Measurements from ENCODE around the gene CDK5RAP3.
A peak's percentile ranks its signal among the peaks of the same experiment; 100 is the strongest.
"Not testable (repeated sequence)": the region's sequence is repeated elsewhere in the genome, so short reads cannot be mapped to it uniquely, and the experiment has no call there.

The CDK5RAP3 gene

GRCh38 chr17:47980541-47980940 is 9.6 kb downstream of the CDK5RAP3 start:
- no peak for TF ChIP-seq ZNF274 (IDR thresholded peaks at IDR 0.05; ENCODE audit: low read depth, low read length)
- TF ChIP-seq SUZ12 (IDR thresholded peaks at IDR 0.05; ENCODE audit: extremely low read depth, insufficient read depth, insufficient read length): no peak
- DNase-seq (ENCODE audit: low read depth, low spot score): no peak
- H3K36me3 ChIP-seq (ENCODE audit: insufficient read depth, insufficient read length, low read length): peaks cover 76% of the 10 kb centered on the region
- H3K4me1 ChIP-seq (ENCODE audit: insufficient read depth, insufficient read length): peaks cover 3% of the 10 kb centered on the region
- no peaks in the 10 kb centered on the region for H3K9me3 ChIP-seq (ENCODE audit: insufficient read depth, low read length)
- H3K9ac ChIP-seq (ENCODE audit: insufficient read length, low read depth): no peak overlapping the region
- H3K4me3 ChIP-seq (ENCODE audit: insufficient read length, low read depth): no peak overlapping the region
- no peaks in the 10 kb centered on the region for H3K27me3 ChIP-seq (ENCODE audit: insufficient read depth, insufficient read length)

- H3K4me3 ChIP-seq (ENCODE audit: insufficient read length, low read depth): no peak overlapping the region
- no peak overlapping the region for H3K9ac ChIP-seq (ENCODE audit: insufficient read length, low read depth)
- TF ChIP-seq SUZ12 (IDR thresholded peaks at IDR 0.05; ENCODE audit: extremely low read depth, insufficient read depth, insufficient read length) (no peak), ZNF274 (IDR thresholded peaks at IDR 0.05; ENCODE audit: low read depth, low read length) (no peak), YY1 (IDR thresholded peaks at IDR 0.05; ENCODE audit: insufficient read depth, insufficient read length) (no peak)
- no peak for DNase-seq (ENCODE audit: low read depth, low spot score)
- H3K27me3 ChIP-seq (ENCODE audit: insufficient read depth, insufficient read length): no peaks in the 10 kb centered on the region
- H3K36me3 ChIP-seq (ENCODE audit: insufficient read depth, insufficient read length, low read length): peaks cover 67% of the 10 kb centered on the region
- no peaks in the 10 kb centered on the region for H3K9me3 ChIP-seq (ENCODE audit: insufficient read depth, low read length)
- H3K4me1 ChIP-seq (ENCODE audit: insufficient read depth, insufficient read length): peaks cover 3% of the 10 kb centered on the region
Observed at GRCh38 chr17:47981462-47981861, 10.5 kb downstream of the CDK5RAP3 start.

GRCh38 chr17:47982091-47982617 is 11.2 kb downstream of the CDK5RAP3 start:
- Histone ChIP-seq H3K36me3 (ENCODE audit: insufficient read depth, insufficient read length, low read length) (peaks cover 64% of the 10 kb centered on the region), H3K4me3 (ENCODE audit: insufficient read length, low read depth) (no peak overlapping the region), H3K4me1 (ENCODE audit: insufficient read depth, insufficient read length) (peaks cover 6% of the 10 kb centered on the region), H3K9ac (ENCODE audit: insufficient read length, low read depth) (no peak overlapping the region), H3K9me3 (ENCODE audit: insufficient read depth, low read length) (no peaks in the 10 kb centered on the region), H3K27me3 (ENCODE audit: insufficient read depth, insufficient read length) (no peaks in the 10 kb centered on the region)
- TF ChIP-seq YY1 (IDR thresholded peaks at IDR 0.05; ENCODE audit: insufficient read depth, insufficient read length) (no peak), ZNF274 (IDR thresholded peaks at IDR 0.05; ENCODE audit: low read depth, low read length) (no peak), SUZ12 (IDR thresholded peaks at IDR 0.05; ENCODE audit: extremely low read depth, insufficient read depth, insufficient read length) (no peak)
- no peak for DNase-seq (ENCODE audit: low read depth, low spot score)

GRCh38 chr17:47982645-47983390 is 11.9 kb downstream of the CDK5RAP3 start:
- Histone ChIP-seq H3K36me3 (ENCODE audit: insufficient read depth, insufficient read length, low read length) (peaks cover 59% of the 10 kb centered on the region), H3K9ac (ENCODE audit: insufficient read length, low read depth) (no peak overlapping the region), H3K9me3 (ENCODE audit: insufficient read depth, low read length) (no peaks in the 10 kb centered on the region), H3K27me3 (ENCODE audit: insufficient read depth, insufficient read length) (no peaks in the 10 kb centered on the region), H3K4me1 (ENCODE audit: insufficient read depth, insufficient read length) (peaks cover 9% of the 10 kb centered on the region), H3K4me3 (ENCODE audit: insufficient read length, low read depth) (no peak overlapping the region)
- no peak for TF ChIP-seq SUZ12 (IDR thresholded peaks at IDR 0.05; ENCODE audit: extremely low read depth, insufficient read depth, insufficient read length)
- TF ChIP-seq YY1 (IDR thresholded peaks at IDR 0.05; ENCODE audit: insufficient read depth, insufficient read length): no peak
- no peak for TF ChIP-seq ZNF274 (IDR thresholded peaks at IDR 0.05; ENCODE audit: low read depth, low read length)
- no peak for DNase-seq (ENCODE audit: low read depth, low spot score)

- no peaks in the 10 kb centered on the region for H3K9me3 ChIP-seq (ENCODE audit: insufficient read depth, low read length)
- no peak overlapping the region for H3K4me3 ChIP-seq (ENCODE audit: insufficient read length, low read depth)
- peaks cover 54% of the 10 kb centered on the region for H3K36me3 ChIP-seq (ENCODE audit: insufficient read depth, insufficient read length, low read length)
- no peaks in the 10 kb centered on the region for H3K27me3 ChIP-seq (ENCODE audit: insufficient read depth, insufficient read length)
- TF ChIP-seq SUZ12 (IDR thresholded peaks at IDR 0.05; ENCODE audit: extremely low read depth, insufficient read depth, insufficient read length) (no peak), YY1 (IDR thresholded peaks at IDR 0.05; ENCODE audit: insufficient read depth, insufficient read length) (no peak), ZNF274 (IDR thresholded peaks at IDR 0.05; ENCODE audit: low read depth, low read length) (no peak)
- peaks cover 11% of the 10 kb centered on the region for H3K4me1 ChIP-seq (ENCODE audit: insufficient read depth, insufficient read length)
- H3K9ac ChIP-seq (ENCODE audit: insufficient read length, low read depth): no peak overlapping the region
- no peak for DNase-seq (ENCODE audit: low read depth, low spot score)
Observed at GRCh38 chr17:47983492-47984223, 12.7 kb downstream of the CDK5RAP3 start.

GRCh38 chr17:47986520-47986919 is 15.6 kb downstream of the CDK5RAP3 start:
- Histone ChIP-seq H3K4me3 (ENCODE audit: insufficient read length, low read depth) (no peak overlapping the region), H3K9me3 (ENCODE audit: insufficient read depth, low read length) (no peaks in the 10 kb centered on the region), H3K4me1 (ENCODE audit: insufficient read depth, insufficient read length) (peaks cover 14% of the 10 kb centered on the region), H3K9ac (ENCODE audit: insufficient read length, low read depth) (no peak overlapping the region), H3K27me3 (ENCODE audit: insufficient read depth, insufficient read length) (no peaks in the 10 kb centered on the region), H3K36me3 (ENCODE audit: insufficient read depth, insufficient read length, low read length) (peaks cover 26% of the 10 kb centered on the region)
- no peak for TF ChIP-seq SUZ12 (IDR thresholded peaks at IDR 0.05; ENCODE audit: extremely low read depth, insufficient read depth, insufficient read length)
- TF ChIP-seq YY1 (IDR thresholded peaks at IDR 0.05; ENCODE audit: insufficient read depth, insufficient read length): no peak
- TF ChIP-seq ZNF274 (IDR thresholded peaks at IDR 0.05; ENCODE audit: low read depth, low read length): no peak
- no peak for DNase-seq (ENCODE audit: low read depth, low spot score)

GRCh38 chr17:47987240-47987835 is 16.4 kb downstream of the CDK5RAP3 start:
- TF ChIP-seq YY1 (IDR thresholded peaks at IDR 0.05; ENCODE audit: insufficient read depth, insufficient read length) (no peak), SUZ12 (IDR thresholded peaks at IDR 0.05; ENCODE audit: extremely low read depth, insufficient read depth, insufficient read length) (no peak), ZNF274 (IDR thresholded peaks at IDR 0.05; ENCODE audit: low read depth, low read length) (no peak)
- Histone ChIP-seq H3K27me3 (ENCODE audit: insufficient read depth, insufficient read length) (no peaks in the 10 kb centered on the region), H3K9me3 (ENCODE audit: insufficient read depth, low read length) (no peaks in the 10 kb centered on the region), H3K4me1 (ENCODE audit: insufficient read depth, insufficient read length) (peaks cover 14% of the 10 kb centered on the region), H3K36me3 (ENCODE audit: insufficient read depth, insufficient read length, low read length) (peaks cover 18% of the 10 kb centered on the region), H3K4me3 (ENCODE audit: insufficient read length, low read depth) (no peak overlapping the region), H3K9ac (ENCODE audit: insufficient read length, low read depth) (peak overlapping the region; percentile 59)
- DNase-seq (ENCODE audit: low read depth, low spot score): no peak

GRCh38 chr17:47988445-47988844 is 17.5 kb downstream of the CDK5RAP3 start:
- peaks cover 14% of the 10 kb centered on the region for H3K4me1 ChIP-seq (ENCODE audit: insufficient read depth, insufficient read length)
- not testable (repeated sequence) for DNase-seq (ENCODE audit: low read depth, low spot score); H3K9me3 ChIP-seq (ENCODE audit: insufficient read depth, low read length); H3K9ac ChIP-seq (ENCODE audit: insufficient read length, low read depth); H3K4me3 ChIP-seq (ENCODE audit: insufficient read length, low read depth); H3K36me3 ChIP-seq (ENCODE audit: insufficient read depth, insufficient read length, low read length); H3K27me3 ChIP-seq (ENCODE audit: insufficient read depth, insufficient read length)

Data from NT2/D1 (cell line).